ENCODE measurements around the gene LMNTD2.

LMNTD2 gene

DNA sequence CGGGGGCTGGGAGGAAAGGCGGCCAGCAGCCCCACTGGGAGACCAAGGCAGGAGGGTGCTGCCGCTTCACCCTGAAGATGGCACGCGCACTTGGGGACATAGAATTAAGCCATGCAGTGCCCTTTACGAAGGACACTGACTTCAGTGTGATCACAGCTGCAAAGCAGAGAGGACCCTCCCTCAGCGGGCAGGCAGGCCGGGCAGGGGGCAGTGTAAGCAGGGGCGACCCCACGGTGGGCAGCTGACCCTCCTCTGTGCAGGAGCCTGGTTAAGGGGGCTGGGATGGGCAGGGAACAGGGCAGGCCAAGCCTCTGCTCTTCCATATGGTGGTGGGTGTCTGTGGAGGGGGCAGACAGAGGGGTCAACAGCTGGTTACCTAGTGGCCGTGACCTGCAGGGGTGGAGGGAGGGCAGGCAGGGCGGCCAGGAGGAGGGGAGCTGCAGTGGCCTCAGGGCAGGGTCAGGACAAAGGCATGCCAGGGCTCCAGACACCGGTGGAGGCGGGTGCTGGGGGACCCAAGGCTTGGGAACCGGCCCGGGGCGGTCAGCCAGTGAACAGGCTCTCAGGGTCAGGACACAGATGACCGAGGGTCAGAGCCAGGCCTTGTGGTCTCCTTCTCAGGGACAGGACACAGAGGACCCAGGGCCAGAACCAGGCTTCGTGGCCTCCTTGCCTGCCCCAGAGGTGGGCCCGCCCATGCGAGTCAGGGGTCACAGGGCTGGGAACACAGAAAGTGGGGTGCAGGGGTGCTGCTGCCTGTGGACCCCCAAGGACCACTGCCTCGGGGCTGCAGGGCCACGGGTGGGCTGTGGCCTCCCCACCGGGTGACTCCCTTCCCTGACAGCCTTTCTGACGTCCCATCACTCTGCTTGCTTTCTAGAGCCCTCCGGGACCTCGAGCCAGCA, 7.2 kb downstream of the LMNTD2 start:
- DNase-seq, result no peak

DNA sequence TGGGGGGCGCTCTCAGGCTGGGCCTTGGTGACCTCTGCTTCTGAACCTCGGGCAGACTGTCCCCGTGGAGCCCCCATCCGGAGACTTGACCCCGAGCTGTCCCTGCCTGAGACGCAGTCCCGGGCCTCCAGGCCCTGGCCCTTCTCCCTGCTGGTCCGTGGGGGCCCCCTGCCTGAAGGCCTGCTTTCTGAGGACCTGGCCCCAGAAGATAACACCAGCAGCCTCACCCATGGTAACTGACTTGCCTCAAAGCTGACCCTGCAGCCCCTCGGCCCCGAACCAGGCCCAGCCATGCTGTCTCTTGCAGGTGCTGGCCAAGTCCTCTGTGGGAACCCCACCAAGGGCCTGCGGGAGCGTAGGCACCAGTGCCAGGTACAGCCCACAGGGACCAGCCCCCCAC, 8.9 kb downstream of the LMNTD2 start:
- no peak for DNase-seq

DNA sequence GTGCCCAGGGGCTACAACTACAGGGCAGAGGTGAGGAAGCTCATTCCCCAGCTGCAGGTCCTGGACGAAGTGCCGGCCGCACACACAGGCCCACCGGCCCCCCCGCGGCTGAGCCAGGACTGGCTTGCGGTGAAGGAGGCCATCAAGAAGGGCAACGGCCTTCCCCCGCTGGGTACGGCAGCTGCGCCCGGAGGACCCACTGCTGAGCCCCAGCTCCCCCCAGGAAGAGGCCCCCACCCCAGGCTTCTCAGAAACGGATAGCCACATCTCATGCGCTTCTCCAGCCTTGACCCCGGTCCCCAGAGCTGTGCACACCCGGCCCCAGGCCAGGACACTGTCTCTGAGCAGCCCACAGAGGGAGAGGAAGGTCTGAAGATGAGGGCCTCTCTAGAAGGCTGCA, 9.4 kb downstream of the LMNTD2 start:
- no peak for DNase-seq

DNA sequence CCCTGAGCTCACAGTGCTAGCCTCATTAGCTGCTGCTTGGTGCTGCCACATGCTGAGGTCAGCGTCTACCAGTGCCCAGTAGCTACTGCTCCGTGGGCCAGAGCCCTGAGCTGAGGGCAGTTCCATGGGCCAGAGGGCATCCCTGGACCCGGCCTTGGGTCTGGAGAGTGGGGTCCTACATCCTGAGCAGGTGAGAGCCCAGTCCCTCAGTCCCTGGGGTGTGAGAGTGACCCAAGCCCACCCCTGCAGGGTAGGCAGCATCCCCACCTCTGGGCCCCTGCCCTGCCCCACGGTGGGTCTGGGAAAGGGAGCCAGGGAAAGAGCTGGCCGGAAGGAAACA, 9.8 kb downstream of the LMNTD2 start:
- no peak for DNase-seq

DNA sequence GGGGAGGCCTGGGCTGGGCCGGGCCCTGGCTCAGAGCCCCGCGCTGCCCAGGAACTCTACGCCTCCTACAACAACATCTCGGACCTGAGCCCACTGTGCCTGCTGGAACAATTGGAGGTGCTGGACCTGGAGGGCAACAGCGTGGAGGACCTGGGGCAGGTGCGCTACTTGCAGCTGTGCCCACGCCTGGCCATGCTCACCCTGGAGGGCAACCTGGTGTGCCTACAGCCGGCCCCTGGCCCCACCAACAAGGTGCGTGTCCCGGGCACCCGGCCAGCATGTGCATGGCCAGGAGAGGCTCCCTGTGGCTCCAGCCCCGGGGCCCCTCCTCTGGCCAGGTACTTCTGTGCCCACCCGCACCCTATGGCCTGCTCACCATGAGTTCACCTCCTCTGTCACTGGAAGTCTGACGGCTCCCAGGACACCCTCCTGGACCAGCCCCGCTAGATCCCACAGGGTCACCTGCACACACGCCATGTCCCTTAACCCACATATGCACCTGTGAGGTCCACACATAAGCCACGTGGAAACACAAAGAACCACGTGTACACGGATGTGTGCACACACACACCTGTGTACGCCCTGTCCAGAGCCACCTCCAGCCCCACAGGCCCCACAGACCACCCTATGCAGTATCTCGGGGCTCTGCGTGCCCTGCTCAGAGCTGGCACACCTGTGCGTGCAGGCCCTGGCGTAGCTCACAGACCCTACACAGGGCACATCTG, 10.4 kb downstream of the LMNTD2 start:
- no peak for DNase-seq

DNA sequence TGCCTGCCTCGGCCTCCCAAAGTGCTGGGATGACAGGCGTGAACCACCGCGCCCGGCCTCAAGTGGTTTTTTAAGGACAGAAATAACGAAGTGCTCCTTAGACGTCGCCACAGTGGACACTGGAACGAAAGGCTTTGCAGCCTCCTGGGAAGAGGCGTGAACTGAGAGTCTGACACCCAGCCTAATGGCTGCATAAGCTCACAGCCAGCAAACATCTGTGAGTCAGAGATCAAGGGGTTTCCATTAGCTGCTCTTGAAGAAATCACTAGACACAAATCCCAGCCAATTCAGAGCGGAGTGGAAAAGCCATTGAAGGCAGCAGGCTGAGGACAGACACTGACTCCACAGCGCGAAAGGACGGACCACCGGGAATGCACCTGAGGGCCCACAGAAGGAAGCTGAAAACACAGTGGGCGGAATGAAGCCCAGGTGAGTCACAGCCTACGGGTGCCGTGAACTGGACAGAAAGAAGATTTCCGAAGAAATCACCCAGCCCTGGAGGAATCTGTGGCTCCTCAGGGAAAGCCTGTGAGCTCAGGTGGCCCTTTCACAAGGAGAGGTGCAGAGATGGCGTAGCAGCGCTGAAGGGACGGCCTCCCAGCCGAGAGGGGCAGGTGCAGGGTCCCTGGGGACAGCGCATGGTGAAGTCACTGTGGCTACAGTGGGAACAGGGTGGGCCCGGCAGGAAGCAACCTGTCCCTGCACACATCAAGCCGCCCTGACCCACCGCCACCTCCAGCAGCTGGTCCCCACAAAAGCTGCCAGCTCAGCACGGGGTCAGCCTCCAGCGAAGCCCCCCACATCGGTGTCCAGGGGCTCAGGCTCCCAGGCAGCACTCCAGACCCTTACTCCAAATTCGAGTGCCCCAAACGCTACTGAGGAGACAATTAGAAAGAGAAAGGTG, 11.6 kb downstream of the LMNTD2 start:
- no peak for DNase-seq

DNA sequence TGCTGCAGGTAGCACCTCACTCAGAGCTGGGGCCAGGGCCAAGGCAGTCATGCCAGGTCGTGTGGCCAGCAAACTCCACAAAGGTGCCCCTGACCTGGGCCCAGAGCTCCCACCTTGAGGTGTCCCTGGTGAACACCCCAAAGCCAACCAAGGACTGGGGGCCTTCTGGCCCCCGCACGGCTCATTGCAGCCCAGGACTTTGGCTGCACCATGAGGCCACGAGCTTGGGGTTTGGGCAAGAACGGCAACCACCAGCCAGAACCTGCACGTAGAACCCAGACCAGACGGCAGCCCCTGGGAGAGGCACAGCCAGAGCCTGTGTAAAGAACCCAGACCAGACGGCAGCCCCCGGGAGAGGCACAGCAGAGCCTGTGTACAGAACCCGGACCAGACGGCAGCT, 15.4 kb downstream of the LMNTD2 start:
- no peak for DNase-seq

DNA sequence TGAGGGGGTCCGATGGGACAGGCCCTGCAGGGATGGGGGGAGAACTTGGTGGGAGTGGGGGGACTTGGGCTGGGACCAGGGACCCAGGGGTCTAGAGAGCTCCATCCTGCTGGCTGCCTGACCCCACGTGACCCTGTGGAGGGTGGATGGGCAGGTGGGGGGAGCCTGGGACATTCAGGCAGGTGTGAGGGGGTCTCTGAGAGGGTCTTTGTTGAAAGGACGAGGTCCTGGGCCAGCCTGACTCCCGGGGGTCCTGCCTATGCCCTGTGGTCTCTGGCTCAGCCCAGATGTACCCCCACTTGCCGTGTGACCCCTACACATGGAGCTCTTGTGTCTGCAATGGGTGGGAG, 15.7 kb downstream of the LMNTD2 start:
- DNase-seq, result no peak

DNA sequence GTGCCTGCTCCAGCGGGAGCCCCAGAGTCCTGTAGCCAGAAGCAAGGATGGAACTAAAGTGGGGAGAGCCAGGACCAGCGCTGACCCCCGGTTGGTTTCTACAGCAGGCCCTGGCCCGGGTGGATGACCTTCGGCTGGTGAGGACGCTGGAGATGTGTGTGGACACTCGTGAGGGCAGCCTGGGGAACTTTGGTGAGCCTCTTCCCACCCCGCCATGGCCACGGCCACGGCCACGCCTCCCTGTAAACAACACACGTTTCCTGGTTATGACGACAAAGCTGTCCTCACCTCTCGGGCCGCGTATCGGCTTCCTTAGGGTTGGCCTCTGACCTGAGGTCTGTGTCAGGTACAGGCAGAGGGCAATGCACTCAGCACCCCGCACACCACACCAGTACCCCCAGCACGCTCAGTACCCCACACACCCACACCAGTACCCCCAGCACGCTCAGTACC, 19.1 kb downstream of the LMNTD2 start:
- no peak for DNase-seq

DNA sequence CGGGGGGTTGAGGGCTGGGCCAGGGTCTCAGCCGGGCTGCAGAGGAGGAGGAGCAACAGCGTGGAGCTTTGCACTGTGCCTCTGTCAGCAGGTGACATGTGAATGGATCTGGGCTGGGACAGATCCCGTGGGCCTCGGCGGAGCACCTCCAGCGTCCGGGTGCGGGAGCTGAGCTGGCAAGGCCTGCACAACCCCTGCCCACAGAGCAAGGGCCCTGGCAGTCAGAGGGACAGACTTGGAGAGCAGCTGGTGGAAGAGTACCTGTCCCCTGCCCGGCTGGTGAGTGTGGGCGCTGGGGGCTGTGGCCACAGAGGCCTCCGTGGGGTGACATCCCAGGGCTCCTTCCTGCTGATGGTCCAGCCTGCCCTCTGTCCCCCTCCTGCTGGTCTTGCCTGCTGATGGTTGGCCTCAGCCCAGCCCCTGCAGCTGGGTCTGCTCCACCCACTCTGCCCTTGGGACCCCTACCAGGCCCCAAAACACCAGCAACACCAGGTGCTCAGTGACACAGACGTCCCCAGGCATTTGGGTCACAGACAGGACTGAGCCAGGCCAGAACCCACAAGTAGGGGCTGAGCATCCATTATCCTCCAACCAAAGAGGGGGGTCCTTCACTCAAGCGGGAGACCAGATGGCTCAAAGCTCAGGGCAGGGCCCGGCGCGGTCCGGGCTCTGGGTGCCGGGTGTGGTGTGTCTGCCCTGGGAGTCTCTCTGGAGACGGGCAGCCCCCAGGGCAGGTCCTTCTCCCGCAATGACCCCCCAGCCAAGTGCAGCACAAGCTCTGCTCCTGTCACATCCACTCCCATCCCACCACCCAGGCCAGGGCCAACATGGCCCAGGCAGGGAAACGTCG, 19.7 kb downstream of the LMNTD2 start:
- DNase-seq, result no peak

DNA sequence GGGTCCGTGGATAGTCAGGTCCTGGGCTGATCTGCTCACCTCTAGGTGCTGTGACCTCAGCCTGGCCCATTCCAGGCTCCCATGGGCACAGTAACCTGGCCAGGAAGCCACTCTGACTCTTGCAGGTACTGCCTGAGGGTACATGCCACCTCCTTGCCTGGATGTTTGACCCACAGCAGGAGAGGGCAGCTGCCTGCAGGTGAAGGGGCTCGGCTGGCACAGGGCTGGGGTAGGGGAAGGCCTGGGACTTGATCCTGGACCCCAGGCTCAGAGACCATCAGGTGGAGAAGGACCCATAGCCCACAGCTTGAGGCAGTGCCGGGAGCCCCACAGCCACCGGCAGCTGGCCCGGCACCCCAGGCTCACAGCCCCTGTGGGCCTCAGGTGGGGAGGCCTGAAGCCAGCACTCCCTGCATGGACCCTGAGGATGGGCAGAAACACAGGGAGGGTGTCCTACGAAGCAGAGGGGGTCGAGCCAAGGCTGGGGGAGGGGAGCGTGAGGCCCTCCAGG, 20.5 kb downstream of the LMNTD2 start:
- DNase-seq, result no peak

DNA sequence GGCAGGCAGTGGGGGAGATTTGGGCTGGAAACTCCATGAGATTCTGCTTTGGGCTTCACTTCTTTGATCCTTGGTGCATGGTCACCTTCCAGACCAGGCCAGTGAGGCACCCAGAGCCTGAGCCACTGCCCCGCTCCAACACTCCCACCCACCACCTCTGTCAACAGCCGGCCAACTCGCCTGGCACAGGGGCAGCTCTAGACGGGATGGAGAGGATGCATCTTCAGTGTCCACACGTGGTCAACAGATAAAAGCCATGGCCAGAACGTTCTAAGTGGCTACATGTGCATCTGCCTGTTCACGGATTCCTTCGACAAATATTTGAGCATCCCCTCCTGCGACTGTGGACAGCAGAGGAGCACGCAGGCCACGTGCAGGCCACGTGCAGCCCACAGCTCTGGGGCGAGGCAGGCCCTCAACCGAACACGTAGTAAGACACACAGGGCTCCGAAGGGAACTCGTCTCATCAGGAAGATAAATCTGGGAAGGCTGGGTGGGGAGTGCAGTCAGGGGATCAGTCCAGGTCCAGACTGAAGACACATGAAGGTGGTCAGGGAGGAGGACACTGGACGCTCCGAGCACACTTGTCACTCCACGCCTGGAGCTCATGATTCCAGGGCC, 22.0 kb downstream of the LMNTD2 start:
- no peak for DNase-seq

DNA sequence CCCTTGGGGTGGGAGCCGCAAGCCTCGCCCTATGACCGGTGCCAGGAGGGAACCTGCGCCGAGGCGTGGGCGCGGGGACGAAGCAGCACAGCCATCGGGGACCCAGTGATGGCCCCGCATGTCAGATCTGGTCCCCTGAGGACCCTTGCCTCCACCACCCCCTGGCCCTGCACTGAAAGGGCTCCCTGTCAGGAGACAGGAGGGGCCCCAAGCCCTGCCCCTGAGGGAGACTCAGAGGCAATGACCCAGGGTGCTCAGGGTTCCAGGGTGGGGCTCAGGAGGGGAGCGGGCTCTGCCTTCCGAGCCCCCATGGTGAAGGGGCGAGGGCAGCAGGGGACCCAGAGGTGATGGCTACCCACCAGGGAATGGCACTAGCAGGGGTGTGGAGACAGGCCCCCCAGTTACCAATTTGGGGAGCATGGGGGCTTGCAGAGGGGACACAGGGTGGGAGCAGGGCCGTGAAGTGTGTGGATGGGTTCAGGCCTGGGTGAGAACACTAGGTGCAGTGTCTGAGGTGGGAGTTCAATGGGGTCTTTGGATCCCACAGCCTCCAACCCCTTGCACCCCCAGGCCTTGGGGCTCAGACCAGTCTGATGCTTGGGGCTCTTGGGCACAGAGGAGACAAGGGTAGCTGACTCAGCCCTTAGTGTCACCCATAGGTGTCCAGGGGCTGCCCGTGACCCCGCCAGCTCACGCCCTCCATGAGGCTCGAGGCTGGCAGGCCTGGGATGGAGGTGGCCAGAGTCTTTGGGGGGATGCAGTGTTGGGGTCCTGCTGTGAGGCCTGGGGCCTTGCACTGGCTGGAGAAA, 22.7 kb downstream of the LMNTD2 start:
- no peak for DNase-seq

DNA sequence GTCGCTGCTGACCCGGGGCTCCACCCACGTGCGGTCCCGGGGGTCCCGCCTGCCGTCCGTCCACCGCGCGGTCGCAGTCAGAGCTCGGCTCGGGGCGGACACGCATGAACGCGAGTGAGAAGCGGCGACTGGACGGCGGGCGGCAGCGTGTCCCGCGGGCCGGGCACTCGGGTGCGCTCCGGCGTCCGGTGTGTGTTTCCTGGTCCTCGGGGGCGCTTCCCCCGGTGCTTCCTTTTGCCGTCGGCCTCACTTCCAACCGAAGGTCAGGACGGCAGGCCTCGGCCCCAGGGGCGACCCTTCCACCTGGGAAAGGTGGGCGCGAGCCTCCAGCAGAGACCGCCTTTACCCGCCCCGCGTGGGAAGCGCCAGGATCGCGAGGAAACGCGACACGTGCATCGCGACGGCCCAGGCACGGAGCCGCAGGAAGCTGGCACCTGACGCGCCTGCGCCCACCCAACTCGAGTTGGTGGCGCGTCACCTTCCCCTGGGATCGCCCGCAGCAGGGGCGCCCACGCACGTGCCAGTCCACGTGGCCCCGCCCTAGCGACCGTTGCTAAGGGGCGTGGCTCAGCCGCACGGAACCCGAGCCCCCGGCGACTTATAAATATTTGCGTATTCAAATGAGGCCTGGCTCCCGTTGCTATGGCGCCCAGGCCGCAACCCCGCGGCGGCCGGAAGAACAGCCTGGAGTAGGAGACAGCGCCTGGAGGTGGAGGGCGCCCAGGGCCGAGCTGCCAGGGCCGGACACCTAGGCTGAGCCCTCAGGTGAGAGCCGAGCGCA, 23.5 kb downstream of the LMNTD2 start, which contains the start of gene LRRC56:
Gene LRRC56, plus strand, starts transcription at position 687 of the 781 bp plus-strand sequence. CDS start 3,158 bp downstream, outside the sequence.
- peak; percentile 56 to 85 for DNase-seq

DNA sequence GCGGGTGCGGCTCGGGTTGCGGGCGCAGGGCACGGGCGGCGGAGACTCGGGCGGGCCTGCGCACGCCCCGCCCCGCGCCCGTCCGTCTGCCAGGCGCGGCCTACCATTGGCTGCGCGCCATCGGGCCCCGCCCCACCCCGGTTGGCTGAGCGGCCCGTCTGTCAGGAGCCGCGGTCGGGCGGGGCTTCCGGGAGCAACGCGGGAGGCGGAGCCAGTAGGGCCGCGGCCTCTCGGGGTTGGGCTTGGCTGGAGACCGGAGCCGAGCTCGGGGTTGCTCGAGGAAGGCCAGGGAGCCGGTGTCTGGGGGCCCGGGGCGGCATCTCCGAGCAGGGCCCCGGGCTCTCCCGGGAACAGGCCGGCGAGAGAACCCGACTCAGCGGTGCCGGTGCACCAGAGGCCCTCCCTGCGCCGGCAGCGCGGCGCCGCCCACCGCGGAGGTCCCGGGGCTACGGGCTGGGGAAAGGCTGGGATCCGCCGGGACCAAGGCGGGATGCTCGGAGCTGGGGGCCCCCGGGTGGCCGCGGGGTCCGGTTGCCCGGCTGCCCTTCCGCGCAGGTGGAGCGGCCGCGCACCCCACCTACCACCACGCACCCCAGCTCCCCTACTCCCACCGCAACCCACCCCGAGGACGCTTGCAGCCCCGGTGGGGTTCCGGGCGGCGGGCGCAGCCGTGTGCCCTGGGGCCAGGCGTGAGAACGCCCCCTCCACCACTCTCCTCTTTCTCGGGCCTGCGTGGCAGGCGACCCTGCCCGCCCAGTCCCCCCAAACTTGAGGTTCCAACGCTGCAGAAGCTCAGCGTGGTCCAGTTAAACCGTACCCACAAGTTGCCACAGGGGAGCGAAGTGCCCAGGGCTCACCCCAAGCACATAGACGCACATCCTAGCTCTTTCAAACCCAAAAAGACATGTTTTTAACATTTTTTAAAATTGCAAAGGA, 24.8 kb downstream of the LMNTD2 start, which contains the start of gene HRAS:
Gene HRAS, minus strand, starts transcription at position 58 of the 936 bp plus-strand sequence.
- peak; percentile 89 to 98 for DNase-seq

DNA sequence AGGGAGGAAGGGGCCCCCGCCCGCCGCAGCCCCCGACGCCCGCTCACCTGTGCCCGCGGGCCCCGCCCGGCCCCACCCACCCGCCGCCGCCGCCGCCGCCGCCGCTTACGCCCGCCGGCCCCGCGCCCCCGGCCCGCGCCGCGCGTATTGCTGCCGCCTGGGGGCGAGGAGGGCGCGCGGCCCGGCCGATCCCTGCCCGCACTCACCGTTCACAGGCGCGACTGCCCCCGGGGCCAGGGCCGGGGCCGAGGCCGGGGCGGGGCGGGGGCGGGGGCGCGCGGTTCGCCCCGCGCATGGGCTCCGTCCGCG, 25.4 kb downstream of the LMNTD2 start:
- no peak for DNase-seq

DNA sequence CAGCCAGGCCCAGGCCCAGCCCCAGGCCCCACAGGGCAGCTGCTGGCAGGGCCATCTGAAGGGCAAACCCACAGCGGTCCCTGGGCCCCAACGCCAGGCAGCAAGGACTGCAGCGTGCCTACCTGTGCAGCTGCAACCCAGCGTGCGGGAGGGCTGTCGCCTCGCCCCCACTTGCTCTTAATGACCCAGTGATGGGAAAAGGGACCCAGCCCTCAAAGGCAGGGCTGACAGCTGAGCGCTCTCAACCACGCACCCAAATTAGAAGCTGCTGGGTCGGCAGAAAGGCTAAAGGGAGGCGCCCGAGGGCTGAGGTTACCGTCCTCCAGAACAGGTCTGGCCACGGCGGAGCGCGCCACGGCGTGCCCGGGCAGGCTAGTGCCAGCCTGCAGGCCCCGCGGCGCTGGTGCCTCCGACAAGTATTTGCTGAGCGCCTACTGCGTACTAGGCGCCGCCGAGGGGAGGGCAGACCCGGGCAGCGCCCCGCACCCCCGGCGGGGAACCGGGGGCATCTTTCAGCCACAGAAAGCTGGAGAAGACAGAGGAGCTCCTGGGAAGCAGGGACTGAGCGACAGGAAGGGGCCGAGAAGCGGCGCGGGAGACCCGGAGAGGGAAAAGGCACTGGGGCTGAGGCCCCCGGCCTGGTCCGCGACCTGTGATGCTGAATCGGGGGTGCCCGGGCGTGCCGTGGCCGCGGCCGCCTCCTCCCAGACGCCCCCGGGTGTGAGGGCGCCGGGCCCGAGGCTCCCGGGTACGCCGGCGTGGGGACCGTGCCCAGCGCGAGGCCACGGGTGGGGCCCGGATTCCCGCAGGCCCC, 25.9 kb downstream of the LMNTD2 start:
- DNase-seq, result no peak
